Globus pallidus (tissue), 1 donor: Measurements from ENCODE around the gene XPNPEP3.
A peak's percentile ranks its signal among the peaks of the same experiment; 100 is the strongest.

Source experiments
- DNase-seq: peaks from one replicate; pipeline ENCODE4 v3.0.0-alpha.2; 2015; ENCODE audit warnings: low spot score

XPNPEP3 gene

GRCh38 chr22:40950962-40951794 is 94.2 kb downstream of the XPNPEP3 start, which contains the start of gene RBX1:
Gene RBX1, plus strand, starts transcription at chr22:40951378. Its CDS starts 21 bp downstream, at chr22:40951399.
- DNase-seq = peak; percentile 97

DNA sequence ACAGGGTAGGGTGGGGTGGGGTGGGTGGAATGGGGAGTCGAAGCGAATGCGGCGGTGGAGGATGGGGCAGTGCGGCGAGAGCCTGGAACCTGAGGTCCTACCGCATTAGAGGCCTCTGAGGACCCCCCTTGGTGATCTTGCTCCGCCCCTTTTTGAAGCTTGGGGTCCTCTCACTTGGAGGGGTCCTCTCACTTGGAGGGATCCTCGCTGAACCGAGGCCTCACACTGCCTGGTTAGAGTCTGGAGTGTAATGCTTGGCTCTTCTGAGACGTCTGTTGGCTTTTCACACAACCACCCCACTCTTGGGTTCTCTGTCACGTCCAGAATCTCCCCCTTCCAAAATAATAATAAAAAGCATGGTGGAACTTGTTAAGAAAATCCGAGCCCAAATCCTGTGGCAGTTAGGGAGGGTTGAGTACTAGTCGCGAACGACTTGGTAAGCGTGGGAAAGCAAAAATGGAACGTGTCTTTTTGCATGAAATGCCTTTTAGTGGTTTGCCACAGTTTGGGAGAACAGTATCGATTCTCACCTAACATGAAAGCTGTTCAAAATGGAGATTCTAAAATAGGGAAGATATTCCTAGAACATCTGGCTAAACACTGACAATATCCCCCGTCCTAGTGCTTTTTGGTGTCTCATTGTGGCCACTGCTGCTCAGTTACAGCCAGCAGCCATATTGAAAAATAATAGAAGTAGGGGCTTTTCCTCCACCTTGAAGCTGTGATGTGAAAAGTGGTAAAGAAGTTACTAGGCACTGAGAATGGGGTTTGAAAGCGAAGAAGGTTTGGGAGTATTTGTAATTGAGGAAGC is 95.1 kb downstream of the XPNPEP3 start:
- DNase-seq = peak; percentile 5

DNA sequence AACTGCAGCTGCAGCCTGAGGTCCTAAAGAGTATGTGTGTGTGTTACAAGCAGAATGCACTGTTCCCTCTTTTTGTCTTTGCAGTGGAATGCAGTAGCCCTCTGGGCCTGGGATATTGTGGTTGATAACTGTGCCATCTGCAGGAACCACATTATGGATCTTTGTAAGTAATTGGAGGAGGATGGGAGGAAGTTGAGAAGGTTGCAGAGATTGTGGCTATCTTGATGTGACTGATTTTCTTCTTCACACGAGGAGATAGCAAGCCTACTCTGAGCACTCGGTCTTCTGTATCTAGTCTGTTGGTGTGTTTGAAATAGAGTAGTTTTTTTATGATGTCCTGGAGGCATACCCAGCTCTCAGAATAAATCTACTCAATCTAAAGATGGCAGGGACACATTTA is 96.5 kb downstream of the XPNPEP3 start:
- DNase-seq = no peak

GRCh38 chr22:40954113-40954512 is 97.2 kb downstream of the XPNPEP3 start:
- no peak for DNase-seq

- DNase-seq = no peak
Observed at GRCh38 chr22:40955571-40955970, 98.6 kb downstream of the XPNPEP3 start.

- DNase-seq = no peak
Observed at GRCh38 chr22:40957601-40958000, 100.7 kb downstream of the XPNPEP3 start.

DNA sequence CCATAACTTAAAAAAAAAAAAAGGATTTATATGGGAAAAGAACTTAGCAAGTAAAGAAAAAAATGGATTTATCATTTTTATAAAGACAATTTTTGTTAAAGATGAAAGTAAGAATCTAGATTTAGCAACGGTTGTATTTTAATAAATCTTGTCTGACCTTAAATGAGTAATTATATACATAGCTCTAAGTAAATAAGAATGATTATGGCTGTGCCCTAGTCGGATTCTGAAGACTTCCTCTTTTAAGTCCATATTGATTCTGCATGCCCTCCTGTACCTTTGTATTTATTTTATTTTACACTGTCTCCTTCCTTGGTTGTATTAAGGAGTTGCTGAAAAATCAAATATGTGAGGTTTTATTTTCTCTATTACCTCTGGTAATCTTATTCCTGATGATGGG is 101.4 kb downstream of the XPNPEP3 start:
- no peak for DNase-seq

DNA sequence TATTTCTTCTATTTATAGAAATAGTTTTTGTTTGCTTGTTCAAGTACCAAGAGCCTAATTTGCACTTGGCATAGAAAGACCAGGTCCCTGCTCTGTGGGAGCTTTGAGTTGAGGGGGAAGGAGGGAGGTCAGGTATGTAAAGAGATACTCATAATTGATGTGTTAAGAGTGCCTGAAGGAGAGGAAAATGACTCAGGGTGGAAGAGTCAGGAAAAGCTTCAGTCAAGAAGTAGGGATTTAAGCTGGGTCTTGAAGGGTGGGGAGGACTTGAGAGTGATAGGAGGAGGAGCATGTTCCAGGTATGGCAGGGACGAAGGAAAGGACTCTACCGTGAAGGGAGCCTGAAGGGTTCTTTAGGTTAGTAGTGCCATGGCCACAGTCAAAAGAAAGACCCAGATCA is 103.2 kb downstream of the XPNPEP3 start:
- no peak for DNase-seq

DNA sequence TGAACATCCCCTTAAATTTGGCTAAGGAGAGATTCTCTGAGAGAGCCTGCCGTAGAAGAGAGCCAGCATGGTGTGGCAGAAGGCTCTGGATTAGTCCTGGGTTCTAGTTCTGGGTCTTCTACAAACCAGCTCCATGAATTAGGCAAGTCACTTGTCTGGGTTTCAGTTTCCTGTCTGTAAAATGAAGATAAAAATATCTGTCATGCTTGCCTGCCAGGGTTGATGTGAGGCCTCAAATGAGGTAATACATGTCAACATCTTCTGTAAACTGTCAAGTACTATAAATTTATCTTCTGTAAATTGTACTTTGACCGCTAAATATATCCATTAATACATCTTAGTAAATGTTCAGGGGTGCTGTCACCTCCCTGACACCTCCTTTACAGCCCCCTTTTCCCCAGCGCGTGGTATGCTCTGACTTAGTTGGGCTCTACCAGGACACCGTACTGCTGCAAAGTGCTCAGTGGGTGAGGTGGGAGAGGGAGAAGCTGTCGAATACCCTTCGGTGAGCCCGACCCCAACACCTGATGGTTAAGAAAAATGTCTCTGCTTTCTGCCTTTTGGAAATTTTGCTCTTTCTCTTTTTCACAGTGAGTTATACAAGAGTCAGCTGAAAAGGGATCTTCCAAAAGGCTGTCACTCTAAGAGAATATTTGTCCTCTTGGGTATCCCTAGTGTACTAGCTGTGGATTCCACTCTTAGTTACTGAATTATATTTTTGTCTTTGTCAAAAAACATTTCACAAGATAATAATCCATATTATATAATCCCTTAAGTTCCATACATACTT is 109.2 kb downstream of the XPNPEP3 start:
- peak; percentile 9 for DNase-seq

GRCh38 chr22:40966726-40967085 is 109.8 kb downstream of the XPNPEP3 start:
- peak; percentile 16 for DNase-seq

DNA sequence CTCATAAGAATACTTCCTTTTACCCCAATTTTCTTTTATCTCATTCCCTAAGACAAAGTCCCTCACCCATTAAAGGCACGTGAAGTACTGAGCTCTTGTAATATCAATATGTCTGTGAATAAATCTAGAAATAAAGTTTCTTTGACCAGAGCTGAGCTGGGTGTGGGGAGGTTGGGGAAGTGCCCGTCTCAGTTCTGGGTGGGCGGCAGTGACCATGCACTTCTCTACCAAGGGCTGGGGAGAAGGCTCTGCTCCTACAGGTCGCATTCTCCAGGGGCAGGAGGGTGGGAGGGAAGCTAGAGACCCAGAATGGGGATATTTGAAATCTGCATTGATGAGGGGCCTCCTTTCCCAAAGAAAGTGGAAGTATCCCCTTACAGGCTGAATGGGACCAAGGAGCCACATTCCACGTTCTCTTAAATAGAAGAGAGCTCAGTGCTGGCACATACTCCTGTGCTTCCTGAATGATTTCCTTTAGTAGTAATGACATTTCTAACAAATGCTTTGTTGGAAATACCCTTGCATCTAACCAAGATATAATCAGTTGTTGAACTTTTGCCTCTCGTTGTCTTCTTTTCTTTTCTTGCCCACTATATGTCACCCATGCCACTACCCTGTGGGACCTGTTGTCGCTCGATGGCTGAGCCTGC is 110.3 kb downstream of the XPNPEP3 start:
- no peak for DNase-seq

- DNase-seq = no peak
Observed at GRCh38 chr22:40972587-40972986, 115.6 kb downstream of the XPNPEP3 start.

GRCh38 chr22:40973144-40973543 is 116.2 kb downstream of the XPNPEP3 start:
- DNase-seq = no peak

- DNase-seq = no peak
Observed at GRCh38 chr22:40975366-40975765, 118.4 kb downstream of the XPNPEP3 start.

GRCh38 chr22:40976866-40977700 is 120.1 kb downstream of the XPNPEP3 start:
- DNase-seq = no peak

- DNase-seq = no peak
Observed at GRCh38 chr22:40979198-40979597, 122.2 kb downstream of the XPNPEP3 start.

DNA sequence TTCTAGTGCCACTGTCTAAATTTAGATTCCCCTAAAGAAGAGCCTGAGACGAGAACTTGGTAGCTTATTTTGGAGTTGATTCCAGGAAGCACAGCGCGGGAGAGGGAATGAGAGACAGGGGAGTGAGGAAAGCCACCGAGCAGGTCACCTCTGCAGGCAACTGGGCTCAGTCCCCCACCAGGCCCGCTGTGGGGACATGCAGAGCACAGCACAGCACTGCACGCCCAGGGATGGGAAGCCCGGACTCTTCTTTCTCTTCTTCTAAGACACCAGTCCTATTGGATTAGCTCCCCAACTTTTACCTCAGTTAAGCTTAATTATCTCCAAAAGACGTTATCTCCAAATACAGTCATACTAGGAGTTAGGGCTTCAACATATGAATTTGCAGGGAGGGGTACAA is 122.9 kb downstream of the XPNPEP3 start:
- no peak for DNase-seq
